ENCODE results near the gene LEMD3. TPM values are rescaled to one million over a fixed set of nuclear protein-coding genes. Genes with fewer than 3 reads are reported as not detected.
"Not testable (repeated sequence)": the region's sequence is repeated elsewhere in the genome, so short reads cannot be mapped to it uniquely, and the experiment has no call there.

LEMD3 gene
- polyA plus RNA-seq, 4 donors: 4.9 to 29.5 (median 6.7) TPM

- no peak for DNase-seq
- Histone ChIP-seq H3K36me3 (ENCODE audit: control insufficient read depth in 3 of 3, insufficient read depth in 2 of 3, low read depth in 1 of 3, low read length in 3 of 3) (no peaks in the 10 kb centered on the region), H3K27ac (ENCODE audit: low read depth in 1 of 3, low read length in 2 of 3) (no peak overlapping the region), H3K9me3 (ENCODE audit: control insufficient read depth in 2 of 2, insufficient read depth in 1 of 2, low read depth in 1 of 2, low read length in 1 of 2) (no peaks in the 10 kb centered on the region), H3K4me3 (ENCODE audit: low read depth in 1 of 3, low read length in 3 of 3) (no peak overlapping the region), H3K27me3 (ENCODE audit: control insufficient read depth in 3 of 3, insufficient read depth in 3 of 3, low read length in 3 of 3) (peaks cover 0 to 14% (median 4%) of the 10 kb centered on the region in 3 donors), H3K4me1 (ENCODE audit: control insufficient read depth in 3 of 3, insufficient read depth in 2 of 3, low read depth in 1 of 3, low read length in 2 of 3) (peaks cover 0 to 5% (median 0%) of the 10 kb centered on the region in 3 donors)
- 83 to 86% (median 85%) methylated on average over 1 of the region's 1 CpG for WGBS, 3 donors
- no peak for FAIRE-seq
Observed at GRCh38 chr12:65282840-65283239, 113.5 kb downstream of the LEMD3 start.

GRCh38 chr12:65285532-65285931 is 116.1 kb downstream of the LEMD3 start:
- 91 to 93% (median 93%) methylated on average over 7 of the region's 7 CpGs for WGBS, 3 donors
- H3K36me3 ChIP-seq (ENCODE audit: control insufficient read depth in 3 of 3, insufficient read depth in 2 of 3, low read depth in 1 of 3, low read length in 3 of 3); FAIRE-seq; H3K4me3 ChIP-seq (ENCODE audit: low read depth in 1 of 3, low read length in 3 of 3); H3K4me1 ChIP-seq (ENCODE audit: control insufficient read depth in 3 of 3, insufficient read depth in 2 of 3, low read depth in 1 of 3, low read length in 2 of 3); H3K27ac ChIP-seq (ENCODE audit: low read depth in 1 of 3, low read length in 2 of 3); DNase-seq; H3K9me3 ChIP-seq (ENCODE audit: control insufficient read depth in 2 of 2, insufficient read depth in 1 of 2, low read depth in 1 of 2, low read length in 1 of 2); H3K27me3 ChIP-seq (ENCODE audit: control insufficient read depth in 3 of 3, insufficient read depth in 3 of 3, low read length in 3 of 3): not testable (repeated sequence)

- Histone ChIP-seq H3K9me3 (ENCODE audit: control insufficient read depth in 2 of 2, insufficient read depth in 1 of 2, low read depth in 1 of 2, low read length in 1 of 2) (no peaks in the 10 kb centered on the region), H3K27ac (ENCODE audit: low read depth in 1 of 3, low read length in 2 of 3) (no peak overlapping the region), H3K4me3 (ENCODE audit: low read depth in 1 of 3, low read length in 3 of 3) (no peak overlapping the region), H3K36me3 (ENCODE audit: control insufficient read depth in 3 of 3, insufficient read depth in 2 of 3, low read depth in 1 of 3, low read length in 3 of 3) (no peaks in the 10 kb centered on the region), H3K4me1 (ENCODE audit: control insufficient read depth in 3 of 3, insufficient read depth in 2 of 3, low read depth in 1 of 3, low read length in 2 of 3) (no peaks in the 10 kb centered on the region), H3K27me3 (ENCODE audit: control insufficient read depth in 3 of 3, insufficient read depth in 3 of 3, low read length in 3 of 3) (no peaks in the 10 kb centered on the region)
- DNase-seq (peak; percentile 8 to 12), FAIRE-seq (no peak)
- WGBS, 3 donors: 50 to 61% (median 54%) methylated on average over 2 of the region's 2 CpGs
Observed at GRCh38 chr12:65287426-65287825, 118.0 kb downstream of the LEMD3 start.

GRCh38 chr12:65292241-65292640 is 122.9 kb downstream of the LEMD3 start:
- 91 to 100% (median 92%) methylated on average over 2 of the region's 2 CpGs for WGBS, 3 donors
- Histone ChIP-seq H3K4me1 (ENCODE audit: control insufficient read depth in 3 of 3, insufficient read depth in 2 of 3, low read depth in 1 of 3, low read length in 2 of 3) (no peaks in the 10 kb centered on the region), H3K4me3 (ENCODE audit: low read depth in 1 of 3, low read length in 3 of 3) (no peak overlapping the region), H3K27ac (ENCODE audit: low read depth in 1 of 3, low read length in 2 of 3) (no peak overlapping the region), H3K27me3 (ENCODE audit: control insufficient read depth in 3 of 3, insufficient read depth in 3 of 3, low read length in 3 of 3) (no peaks in the 10 kb centered on the region), H3K9me3 (ENCODE audit: control insufficient read depth in 2 of 2, insufficient read depth in 1 of 2, low read depth in 1 of 2, low read length in 1 of 2) (no peaks in the 10 kb centered on the region), H3K36me3 (ENCODE audit: control insufficient read depth in 3 of 3, insufficient read depth in 2 of 3, low read depth in 1 of 3, low read length in 3 of 3) (no peaks in the 10 kb centered on the region)
- FAIRE-seq: no peak
- DNase-seq: no peak

DNA sequence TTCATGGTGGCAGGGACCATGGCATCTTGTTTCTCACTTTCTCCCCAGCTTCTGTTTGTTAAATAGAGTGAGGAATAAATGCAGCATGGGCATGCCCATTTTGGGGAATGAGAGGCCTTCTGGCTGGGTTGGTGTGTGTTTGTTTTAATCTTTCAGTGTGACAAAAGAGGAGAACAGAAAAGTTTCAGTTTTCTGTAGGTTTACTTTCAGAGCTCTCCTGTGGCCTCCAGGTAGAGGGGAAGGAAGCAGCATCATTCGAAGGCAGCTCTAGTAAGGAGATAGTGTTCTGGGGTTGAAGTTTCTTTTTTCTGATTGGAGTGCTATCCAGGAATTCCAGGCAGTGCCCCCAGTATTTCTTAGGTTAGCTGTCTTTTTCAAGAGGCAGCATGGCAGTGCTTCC is 124.4 kb downstream of the LEMD3 start:
- DNase-seq: no peak
- Histone ChIP-seq H3K4me3 (ENCODE audit: low read depth in 1 of 3, low read length in 3 of 3) (no peak overlapping the region), H3K27ac (ENCODE audit: low read depth in 1 of 3, low read length in 2 of 3) (no peak overlapping the region), H3K4me1 (ENCODE audit: control insufficient read depth in 3 of 3, insufficient read depth in 2 of 3, low read depth in 1 of 3, low read length in 2 of 3) (no peaks in the 10 kb centered on the region), H3K9me3 (ENCODE audit: control insufficient read depth in 2 of 2, insufficient read depth in 1 of 2, low read depth in 1 of 2, low read length in 1 of 2) (no peaks in the 10 kb centered on the region), H3K36me3 (ENCODE audit: control insufficient read depth in 3 of 3, insufficient read depth in 2 of 3, low read depth in 1 of 3, low read length in 3 of 3) (no peaks in the 10 kb centered on the region), H3K27me3 (ENCODE audit: control insufficient read depth in 3 of 3, insufficient read depth in 3 of 3, low read length in 3 of 3) (no peaks in the 10 kb centered on the region)
- no peak for FAIRE-seq
- WGBS, 3 donors: 72 to 82% (median 78%) methylated on average over 1 of the region's 1 CpG

GRCh38 chr12:65294641-65295262 is 125.4 kb downstream of the LEMD3 start:
- Histone ChIP-seq H3K27ac (ENCODE audit: low read depth in 1 of 3, low read length in 2 of 3) (no peak overlapping the region), H3K4me3 (ENCODE audit: low read depth in 1 of 3, low read length in 3 of 3) (no peak overlapping the region), H3K4me1 (ENCODE audit: control insufficient read depth in 3 of 3, insufficient read depth in 2 of 3, low read depth in 1 of 3, low read length in 2 of 3) (no peaks in the 10 kb centered on the region), H3K27me3 (ENCODE audit: control insufficient read depth in 3 of 3, insufficient read depth in 3 of 3, low read length in 3 of 3) (no peaks in the 10 kb centered on the region), H3K36me3 (ENCODE audit: control insufficient read depth in 3 of 3, insufficient read depth in 2 of 3, low read depth in 1 of 3, low read length in 3 of 3) (no peaks in the 10 kb centered on the region), H3K9me3 (ENCODE audit: control insufficient read depth in 2 of 2, insufficient read depth in 1 of 2, low read depth in 1 of 2, low read length in 1 of 2) (no peaks in the 10 kb centered on the region)
- DNase-seq (no peak), FAIRE-seq (no peak)
- WGBS, 3 donors: 83 to 89% (median 86%) methylated on average over 4 of the region's 4 CpGs

DNA sequence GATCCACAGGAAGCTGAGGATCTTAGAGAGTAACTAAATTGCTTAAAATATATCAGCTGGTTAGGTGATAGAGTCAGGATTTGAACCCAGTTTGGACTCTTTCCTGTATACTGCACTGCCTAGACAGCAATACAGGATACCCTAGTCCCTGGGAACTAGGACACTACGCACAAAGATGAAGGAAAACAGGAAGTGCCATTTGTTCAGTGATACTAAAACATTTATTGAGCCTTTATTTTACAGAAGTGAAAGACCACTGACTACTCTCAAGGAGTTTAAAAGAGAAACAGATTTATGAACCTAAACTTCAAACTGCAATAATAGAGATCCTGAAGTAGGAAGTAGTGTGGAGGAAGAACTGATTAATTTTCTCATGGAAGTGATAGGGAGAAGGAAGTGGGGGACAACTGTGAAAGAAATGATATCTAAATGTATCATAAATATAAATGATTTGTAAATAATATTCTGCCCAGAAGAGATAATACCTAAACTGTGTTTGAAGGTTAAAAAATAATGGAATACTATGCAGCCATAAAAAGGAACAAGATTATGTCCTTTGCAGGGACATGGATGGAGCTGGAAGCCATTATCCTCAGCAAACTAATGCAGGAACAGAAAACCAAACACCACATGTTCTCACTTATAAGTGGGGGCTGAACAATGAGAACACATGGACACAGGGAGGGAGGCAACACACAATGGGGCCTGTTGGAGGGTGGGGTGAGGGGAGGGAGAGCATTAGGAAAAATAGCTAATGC is 127.3 kb downstream of the LEMD3 start:
- Histone ChIP-seq H3K4me3 (ENCODE audit: low read depth in 1 of 3, low read length in 3 of 3) (no peak overlapping the region), H3K9me3 (ENCODE audit: control insufficient read depth in 2 of 2, insufficient read depth in 1 of 2, low read depth in 1 of 2, low read length in 1 of 2) (no peaks in the 10 kb centered on the region), H3K4me1 (ENCODE audit: control insufficient read depth in 3 of 3, insufficient read depth in 2 of 3, low read depth in 1 of 3, low read length in 2 of 3) (no peaks in the 10 kb centered on the region), H3K36me3 (ENCODE audit: control insufficient read depth in 3 of 3, insufficient read depth in 2 of 3, low read depth in 1 of 3, low read length in 3 of 3) (no peaks in the 10 kb centered on the region), H3K27me3 (ENCODE audit: control insufficient read depth in 3 of 3, insufficient read depth in 3 of 3, low read length in 3 of 3) (peaks cover 0 to 3% (median 0%) of the 10 kb centered on the region in 3 donors), H3K27ac (ENCODE audit: low read depth in 1 of 3, low read length in 2 of 3) (no peak overlapping the region)
- WGBS, 3 donors: 72 to 94% (median 92%) methylated on average over 1 of the region's 1 CpG
- FAIRE-seq (no peak), DNase-seq (no peak)
